Measurements from ENCODE around the gene ATP13A4. TPM values are rescaled to one million over a fixed set of nuclear protein-coding genes. Genes with fewer than 3 reads are reported as not detected.

ATP13A4 gene
- total RNA-seq, 2 donors from 2014 or later = 7.9 to 14.3 TPM

GRCh38 chr3:193418576-193419373, 135.9 kb downstream of the ATP13A4 start:
- no peak for DNase-seq
- peaks cover 0 to 10% (median 0%) of the 10 kb centered on the region in 3 donors for H3K9me3 ChIP-seq
- no peaks in the 10 kb centered on the region for H3K4me1 ChIP-seq
- H3K36me3 ChIP-seq (replicated peaks in 1 of 2; ENCODE audit: insufficient read depth in 1 of 2, low read depth in 2 of 2) = no peaks in the 10 kb centered on the region
- no peak overlapping the region for H3K27ac ChIP-seq
- WGBS, 2 donors = 82 to 85% methylated on average over 4 of the region's 4 CpGs
- ATAC-seq = no peak
- TF ChIP-seq, protein P1, sequence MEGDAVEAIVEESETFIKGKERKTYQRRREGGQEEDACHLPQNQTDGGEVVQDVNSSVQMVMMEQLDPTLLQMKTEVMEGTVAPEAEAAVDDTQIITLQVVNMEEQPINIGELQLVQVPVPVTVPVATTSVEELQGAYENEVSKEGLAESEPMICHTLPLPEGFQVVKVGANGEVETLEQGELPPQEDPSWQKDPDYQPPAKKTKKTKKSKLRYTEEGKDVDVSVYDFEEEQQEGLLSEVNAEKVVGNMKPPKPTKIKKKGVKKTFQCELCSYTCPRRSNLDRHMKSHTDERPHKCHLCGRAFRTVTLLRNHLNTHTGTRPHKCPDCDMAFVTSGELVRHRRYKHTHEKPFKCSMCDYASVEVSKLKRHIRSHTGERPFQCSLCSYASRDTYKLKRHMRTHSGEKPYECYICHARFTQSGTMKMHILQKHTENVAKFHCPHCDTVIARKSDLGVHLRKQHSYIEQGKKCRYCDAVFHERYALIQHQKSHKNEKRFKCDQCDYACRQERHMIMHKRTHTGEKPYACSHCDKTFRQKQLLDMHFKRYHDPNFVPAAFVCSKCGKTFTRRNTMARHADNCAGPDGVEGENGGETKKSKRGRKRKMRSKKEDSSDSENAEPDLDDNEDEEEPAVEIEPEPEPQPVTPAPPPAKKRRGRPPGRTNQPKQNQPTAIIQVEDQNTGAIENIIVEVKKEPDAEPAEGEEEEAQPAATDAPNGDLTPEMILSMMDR (IDR thresholded peaks at IDR 0.05) = no peak
- no peak for TF ChIP-seq POLR2A (IDR thresholded peaks at IDR 0.05)
- H3K4me3 ChIP-seq = no peak overlapping the region
- no peaks in the 10 kb centered on the region for H3K27me3 ChIP-seq
- intact Hi-C loops (cut with DNase I) = no loop called here

- H3K4me1 ChIP-seq = no peaks in the 10 kb centered on the region
- 76 to 88% methylated on average over 2 of the region's 2 CpGs for WGBS, 2 donors
- no peak overlapping the region for H3K4me3 ChIP-seq
- intact Hi-C loops (cut with DNase I) = no loop called here
- no peaks in the 10 kb centered on the region for H3K27me3 ChIP-seq
- H3K27ac ChIP-seq = no peak overlapping the region
- peaks cover 0 to 10% (median 0%) of the 10 kb centered on the region in 3 donors for H3K9me3 ChIP-seq
- DNase-seq = no peak
- no peaks in the 10 kb centered on the region for H3K36me3 ChIP-seq (replicated peaks in 1 of 2; ENCODE audit: insufficient read depth in 1 of 2, low read depth in 2 of 2)
- no peak for ATAC-seq
- TF ChIP-seq, protein P1 (IDR thresholded peaks at IDR 0.05) = no peak
- TF ChIP-seq POLR2A (IDR thresholded peaks at IDR 0.05) = no peak
Observed at GRCh38 chr3:193416629-193417028, 138.1 kb downstream of the ATP13A4 start.

DNA sequence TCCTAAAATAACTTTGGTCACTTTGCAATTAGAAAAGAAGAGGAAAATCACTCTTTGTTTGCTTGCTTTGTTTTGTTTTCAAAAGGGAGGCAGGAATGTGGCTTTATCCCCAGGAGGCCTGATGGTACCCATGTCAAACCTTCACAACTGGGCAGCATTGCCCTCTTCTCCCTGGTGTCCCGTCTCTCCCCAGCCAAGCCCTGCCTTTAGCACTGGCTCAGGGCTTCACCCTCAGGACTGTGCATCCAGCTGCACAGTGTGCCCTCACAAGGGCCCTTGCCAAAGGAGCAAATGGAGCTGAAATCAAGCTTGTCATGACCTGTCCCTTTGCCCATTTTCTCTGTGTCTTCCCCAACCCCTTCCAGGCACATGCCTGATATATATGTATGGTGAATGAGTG, 147.0 kb downstream of the ATP13A4 start:
- intact Hi-C loops (cut with DNase I) = no loop called here
- no peak for TF ChIP-seq POLR2A (IDR thresholded peaks at IDR 0.05)
- TF ChIP-seq, protein P1 (IDR thresholded peaks at IDR 0.05) = no peak
- Histone ChIP-seq H3K4me1 (no peaks in the 10 kb centered on the region), H3K27me3 (no peaks in the 10 kb centered on the region), H3K27ac (no peak overlapping the region), H3K4me3 (no peak overlapping the region), H3K36me3 (replicated peaks in 1 of 2; ENCODE audit: insufficient read depth in 1 of 2, low read depth in 2 of 2) (no peaks in the 10 kb centered on the region), H3K9me3 (no peaks in the 10 kb centered on the region)
- WGBS, 2 donors = 44 to 71% methylated on average over 1 of the region's 1 CpG
- no peak for ATAC-seq
- DNase-seq = no peak

- Histone ChIP-seq H3K27me3 (no peaks in the 10 kb centered on the region), H3K27ac (no peak overlapping the region), H3K4me1 (no peaks in the 10 kb centered on the region), H3K36me3 (replicated peaks in 1 of 2; ENCODE audit: insufficient read depth in 1 of 2, low read depth in 2 of 2) (no peaks in the 10 kb centered on the region), H3K4me3 (no peak overlapping the region), H3K9me3 (no peaks in the 10 kb centered on the region)
- no peak for ATAC-seq
- WGBS, 2 donors = 63 to 72% methylated on average over 6 of the region's 6 CpGs
- TF ChIP-seq, protein P1 (IDR thresholded peaks at IDR 0.05) = no peak
- no peak for TF ChIP-seq POLR2A (IDR thresholded peaks at IDR 0.05)
- DNase-seq = no peak
- intact Hi-C loops (cut with DNase I) = no loop called here
Observed at GRCh38 chr3:193407112-193407511, 147.6 kb downstream of the ATP13A4 start.

- no peak for DNase-seq
- intact Hi-C loops (cut with DNase I) = no loop called here
- H3K36me3 ChIP-seq (replicated peaks in 1 of 2; ENCODE audit: insufficient read depth in 1 of 2, low read depth in 2 of 2) = no peaks in the 10 kb centered on the region
- no peak for ATAC-seq
- H3K4me3 ChIP-seq = no peak overlapping the region
- 61 to 70% methylated on average over 2 of the region's 2 CpGs for WGBS, 2 donors
- H3K27ac ChIP-seq = no peak overlapping the region
- TF ChIP-seq POLR2A (IDR thresholded peaks at IDR 0.05) = no peak
- TF ChIP-seq, protein P1 (IDR thresholded peaks at IDR 0.05) = no peak
- H3K27me3 ChIP-seq = no peaks in the 10 kb centered on the region
- no peaks in the 10 kb centered on the region for H3K9me3 ChIP-seq
- no peaks in the 10 kb centered on the region for H3K4me1 ChIP-seq
Observed at GRCh38 chr3:193403307-193403706, 151.4 kb downstream of the ATP13A4 start.
